GM18909 (cell line): ENCODE measurements around the gene RBBP8NL.

Experiments used
- ATAC-seq: cut with Tn5 transposase; IDR thresholded peaks from one replicate; pipeline ENCODE4 v1.9.1; 2021; ENCODE audit warnings: mild to moderate bottlenecking; ENCODE audit not compliant: unreplicated experiment, poor library complexity

Gene RBBP8NL

GRCh38 chr20:62463651-62464424 is 36.5 kb upstream of the RBBP8NL start:
- ATAC-seq, result no peak

- no peak for ATAC-seq
Observed at GRCh38 chr20:62462976-62463592, 35.7 kb upstream of the RBBP8NL start.

- ATAC-seq, result no peak
Observed at GRCh38 chr20:62461834-62462233, 34.5 kb upstream of the RBBP8NL start.

- no peak for ATAC-seq
Observed at GRCh38 chr20:62461157-62461556, 33.8 kb upstream of the RBBP8NL start.

- ATAC-seq, result no peak
Observed at GRCh38 chr20:62460678-62461077, 33.3 kb upstream of the RBBP8NL start.

- ATAC-seq, result no peak
Observed at GRCh38 chr20:62459488-62459887, 32.1 kb upstream of the RBBP8NL start.

- ATAC-seq, result no peak
Observed at GRCh38 chr20:62458275-62459251, 31.2 kb upstream of the RBBP8NL start.

- ATAC-seq, result no peak
Observed at GRCh38 chr20:62457831-62458230, 30.5 kb upstream of the RBBP8NL start.

- no peak for ATAC-seq
Observed at GRCh38 chr20:62457098-62457497, 29.8 kb upstream of the RBBP8NL start.

- no peak for ATAC-seq
Observed at GRCh38 chr20:62455929-62456328, 28.6 kb upstream of the RBBP8NL start.

- no peak for ATAC-seq
Observed at GRCh38 chr20:62454904-62455636, 27.7 kb upstream of the RBBP8NL start.

GRCh38 chr20:62453186-62453808 is 26.0 kb upstream of the RBBP8NL start:
- ATAC-seq, result no peak

- ATAC-seq, result no peak
Observed at GRCh38 chr20:62452475-62453095, 25.2 kb upstream of the RBBP8NL start.

GRCh38 chr20:62451970-62452369 is 24.6 kb upstream of the RBBP8NL start:
- ATAC-seq, result no peak

- no peak for ATAC-seq
Observed at GRCh38 chr20:62451156-62451767, 23.9 kb upstream of the RBBP8NL start.

- ATAC-seq, result no peak
Observed at GRCh38 chr20:62449951-62450691, 22.8 kb upstream of the RBBP8NL start.

- no peak for ATAC-seq
Observed at GRCh38 chr20:62448788-62449187, 21.4 kb upstream of the RBBP8NL start.

GRCh38 chr20:62448038-62448437 is 20.7 kb upstream of the RBBP8NL start:
- ATAC-seq, result no peak
